ENCODE results near the gene PRDM5.

- no peak for TF ChIP-seq CTCF (IDR thresholded peaks at IDR 0.05)
- TF ChIP-seq POLR2A (IDR thresholded peaks at IDR 0.05), result no peak
Measured at GRCh38 chr4:120714417-120715010, 208.0 kb downstream of the PRDM5 start.
